SH-SY5Y (cell line): ENCODE data around the gene ANO4.

Source experiments
- GATA2 ChIP-seq: IDR thresholded peaks from 2 replicates; pipeline ENCODE4 v1.6.1; 2011; ENCODE audit warnings: mild to moderate bottlenecking, low read depth, low read length
- GATA3 ChIP-seq: IDR thresholded peaks from 2 replicates; pipeline ENCODE4 v1.6.1; 2011; ENCODE audit warnings: low read depth, mild to moderate bottlenecking, low read length, moderate library complexity

DNA sequence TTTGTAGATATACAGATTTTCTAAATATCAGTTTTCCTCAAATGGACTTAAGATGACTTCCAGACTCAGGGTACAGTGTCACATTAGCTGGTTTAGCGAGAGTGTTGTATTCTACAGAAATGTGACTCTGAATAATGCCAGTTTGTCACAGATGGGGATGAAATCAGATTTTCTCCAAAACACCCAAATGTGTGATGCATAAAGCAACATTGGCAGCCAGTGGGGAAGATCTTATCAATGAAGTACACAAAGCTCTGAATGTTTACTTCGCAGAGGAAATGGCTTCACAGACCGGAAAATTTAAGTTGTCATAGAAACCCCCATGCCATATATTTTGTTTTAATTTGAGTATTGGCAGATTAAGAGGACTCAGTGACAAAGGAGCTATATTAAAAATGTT is 29.9 kb downstream of the ANO4 start:
- TF ChIP-seq GATA2: peak; percentile 53; the same call in 1 of the 2 replicates
- 0 out of 2 replicates have a peak, but pooled peaks have one; percentile 49 for TF ChIP-seq GATA3
